Endometrium (tissue), 2 donors: Measurements from ENCODE around the gene STK4.

ENCODE experiments used
- FAIRE-seq: peaks from 2 replicates; lab custom pipeline; 2012; peaks lifted over from hg19 to GRCh38; lab: Jason Lieb, UNC
- donor health status: control.
- donor health status: control.

STK4 gene

DNA sequence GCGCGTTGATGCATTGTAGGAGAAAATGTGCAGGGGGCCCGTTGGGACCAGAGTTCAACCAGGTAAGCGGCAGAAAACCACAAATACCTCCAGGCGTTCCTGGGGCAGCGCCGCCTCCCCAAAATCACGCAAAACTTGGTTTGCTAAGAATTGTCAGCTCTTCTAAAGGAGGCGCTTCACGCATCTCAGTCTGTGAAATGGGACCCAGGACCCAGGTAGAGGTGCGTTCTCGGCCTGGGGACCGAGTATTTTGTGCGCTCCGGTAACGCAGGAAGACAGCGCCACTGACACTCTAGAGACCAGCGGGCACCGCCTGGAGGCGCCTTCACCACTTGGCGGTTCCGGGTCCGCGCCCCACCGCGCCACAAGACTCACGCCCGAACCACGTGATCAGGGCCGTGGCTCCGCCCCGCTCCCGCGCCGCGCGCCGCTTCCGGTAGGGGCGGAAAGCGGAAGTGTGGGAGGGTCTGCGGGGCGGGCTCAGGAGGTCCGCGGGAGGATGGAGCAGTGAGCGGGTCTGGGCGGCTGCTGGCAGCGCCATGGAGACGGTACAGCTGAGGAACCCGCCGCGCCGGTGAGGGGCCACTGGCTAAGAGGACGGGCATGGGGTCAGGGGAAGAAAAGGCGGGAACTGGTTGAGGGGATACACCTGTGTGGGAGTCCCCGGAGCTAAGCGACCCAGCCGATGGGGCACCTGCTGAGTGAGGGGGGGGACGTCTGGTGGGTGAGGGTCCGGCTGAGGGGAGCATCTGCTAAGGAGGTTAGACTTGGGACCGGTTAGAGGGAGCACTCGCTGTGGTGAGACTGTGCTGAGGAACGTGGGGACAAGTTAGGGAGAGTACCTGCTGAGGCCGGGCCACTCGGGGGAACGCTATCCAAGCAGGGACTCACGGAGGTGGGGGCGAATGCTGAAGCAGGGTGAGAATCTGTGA lies at the start of gene STK4:
STK4 (plus strand) TSS at position 483 of the 932 bp plus-strand sequence; CDS start at position 540, 57 bp downstream.
- no peak for FAIRE-seq

DNA sequence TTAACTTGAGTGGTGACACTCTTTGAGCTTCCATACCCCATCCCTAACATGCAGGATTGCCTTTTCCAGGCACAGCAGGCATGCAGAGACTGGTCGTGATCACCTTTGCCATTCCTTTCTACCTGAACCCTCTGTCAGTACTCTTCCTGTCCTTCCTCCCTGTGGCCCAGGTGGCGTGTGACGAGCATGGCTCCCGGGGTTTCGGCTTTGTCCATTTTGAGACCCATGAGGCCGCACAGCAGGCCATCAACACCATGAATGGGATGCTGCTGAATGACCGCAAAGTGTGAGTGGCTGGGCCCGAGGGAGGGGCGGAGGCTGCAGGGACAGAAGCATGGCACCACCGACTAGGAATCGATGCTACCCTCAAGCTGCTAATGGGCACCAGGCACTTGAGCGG lies 49.7 kb upstream of the STK4 start:
- no peak for FAIRE-seq

DNA sequence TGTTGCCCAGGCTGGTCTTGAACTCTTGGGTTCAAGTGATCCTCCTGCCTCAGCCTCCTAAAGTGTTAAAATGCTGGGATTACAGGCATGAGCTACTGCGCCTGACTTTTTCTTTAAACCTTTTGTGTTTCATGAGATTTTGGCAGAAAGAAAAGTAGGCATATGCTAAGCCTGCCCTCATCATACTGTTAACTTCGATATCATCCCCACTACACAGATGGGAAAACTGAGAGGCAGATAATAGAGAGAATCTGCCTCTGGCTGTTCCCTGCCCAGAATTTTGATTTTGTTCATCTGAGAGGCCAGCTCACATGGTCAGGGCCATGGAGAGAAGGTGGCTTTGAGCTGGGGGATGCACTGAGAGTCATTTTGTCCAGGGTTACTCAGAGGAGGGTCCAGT lies 48.9 kb upstream of the STK4 start:
- FAIRE-seq, result no peak

- no peak for FAIRE-seq
Measured at GRCh38 chr20:44918342-44918741, 48.0 kb upstream of the STK4 start.

DNA sequence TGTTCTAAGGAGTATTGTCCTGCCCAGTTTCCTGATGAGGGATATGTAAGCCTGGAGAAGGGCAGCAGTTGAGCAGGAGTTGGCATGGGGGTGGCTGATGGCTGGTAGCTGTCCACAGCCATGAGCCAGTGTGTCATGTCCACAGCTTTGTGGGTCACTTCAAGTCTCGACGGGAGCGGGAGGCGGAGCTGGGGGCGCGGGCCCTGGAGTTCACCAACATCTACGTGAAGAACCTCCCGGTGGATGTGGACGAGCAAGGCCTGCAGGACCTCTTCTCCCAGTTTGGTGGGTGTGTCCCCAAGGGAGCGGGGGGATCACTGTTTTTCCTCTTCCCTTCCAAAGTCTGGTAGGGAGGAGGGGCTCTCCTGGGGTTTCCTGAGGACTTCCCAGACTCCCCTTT lies 47.6 kb upstream of the STK4 start:
- FAIRE-seq, result no peak

DNA sequence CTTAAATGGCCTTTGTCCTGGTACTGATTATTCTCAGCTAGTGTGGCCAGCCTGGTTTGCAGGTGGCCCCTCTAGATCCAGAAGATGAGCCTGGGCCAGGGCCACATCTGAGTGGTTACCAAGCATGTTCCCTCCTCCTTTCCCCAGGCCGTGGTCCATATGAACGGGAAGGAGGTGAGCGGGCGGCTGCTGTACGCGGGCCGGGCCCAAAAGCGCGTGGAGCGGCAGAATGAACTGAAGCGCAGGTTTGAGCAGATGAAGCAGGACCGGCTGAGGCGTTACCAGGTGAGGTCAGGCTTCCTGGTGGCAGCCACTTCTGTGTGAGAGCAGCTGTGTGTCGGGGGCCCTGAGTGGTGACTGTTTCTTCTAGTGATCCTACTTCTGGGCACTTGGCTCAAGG lies 44.9 kb upstream of the STK4 start:
- no peak for FAIRE-seq

DNA sequence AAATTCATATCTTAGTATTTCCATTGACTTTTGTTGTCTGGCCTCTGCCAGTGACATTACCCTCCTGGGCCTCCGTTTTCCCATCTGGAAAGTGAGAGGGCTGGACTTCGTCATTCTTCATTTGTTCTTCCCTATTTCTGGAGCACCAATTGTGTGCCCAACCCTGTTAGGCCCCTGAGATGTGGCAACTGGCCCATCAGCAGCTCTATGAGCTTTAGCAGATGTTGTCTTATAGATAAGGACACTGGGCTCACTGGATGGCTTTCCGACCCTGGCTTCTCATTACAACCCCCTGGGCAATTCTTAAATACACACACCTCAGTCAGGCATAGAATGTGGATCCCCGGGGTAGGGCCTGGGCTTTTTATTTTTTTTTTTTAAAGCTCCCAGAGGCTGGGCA lies 41.8 kb upstream of the STK4 start:
- no peak for FAIRE-seq

- no peak for FAIRE-seq
Measured at GRCh38 chr20:44928595-44928994, 37.7 kb upstream of the STK4 start.

GRCh38 chr20:44930517-44931168 lies 35.7 kb upstream of the STK4 start:
- FAIRE-seq, result no peak

GRCh38 chr20:44931911-44932310 lies 34.4 kb upstream of the STK4 start:
- no peak for FAIRE-seq

DNA sequence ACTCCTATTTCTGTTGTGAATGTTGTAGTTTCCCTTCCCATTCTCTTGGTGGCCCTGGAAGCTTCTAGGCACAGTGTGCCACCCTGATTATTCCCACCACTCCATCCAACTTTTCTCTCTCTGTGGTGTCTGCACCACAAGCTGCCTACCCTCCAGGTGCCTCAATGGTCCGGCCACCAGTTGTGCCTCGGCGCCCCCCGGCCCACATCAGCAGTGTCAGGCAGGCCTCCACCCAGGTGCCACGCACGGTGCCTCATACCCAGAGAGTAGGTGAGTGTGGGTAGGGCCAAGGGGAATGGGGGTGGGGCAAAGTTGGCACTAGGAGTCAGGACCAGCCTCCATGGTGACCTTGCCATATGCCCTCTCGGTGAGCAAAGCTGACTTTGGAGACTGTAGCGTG lies 33.4 kb upstream of the STK4 start:
- no peak for FAIRE-seq

DNA sequence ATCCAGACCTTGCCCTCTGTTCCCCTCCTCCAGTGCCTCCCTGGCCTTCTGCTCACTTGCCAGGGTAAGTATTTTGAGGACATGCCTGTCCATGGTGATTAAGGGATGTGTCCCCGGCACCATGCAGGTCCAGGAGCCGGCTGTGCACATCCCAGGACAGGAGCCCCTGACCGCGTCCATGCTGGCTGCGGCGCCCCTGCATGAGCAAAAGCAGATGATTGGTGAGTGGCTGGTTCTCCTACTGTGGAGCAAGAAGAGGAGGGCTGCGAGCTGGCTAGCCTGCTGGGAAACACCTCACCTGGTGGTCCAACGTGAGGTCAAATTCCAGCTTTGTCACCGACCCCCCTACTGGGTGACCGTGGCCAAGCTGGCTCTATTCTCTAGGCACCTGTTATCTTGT lies 29.8 kb upstream of the STK4 start:
- no peak for FAIRE-seq

DNA sequence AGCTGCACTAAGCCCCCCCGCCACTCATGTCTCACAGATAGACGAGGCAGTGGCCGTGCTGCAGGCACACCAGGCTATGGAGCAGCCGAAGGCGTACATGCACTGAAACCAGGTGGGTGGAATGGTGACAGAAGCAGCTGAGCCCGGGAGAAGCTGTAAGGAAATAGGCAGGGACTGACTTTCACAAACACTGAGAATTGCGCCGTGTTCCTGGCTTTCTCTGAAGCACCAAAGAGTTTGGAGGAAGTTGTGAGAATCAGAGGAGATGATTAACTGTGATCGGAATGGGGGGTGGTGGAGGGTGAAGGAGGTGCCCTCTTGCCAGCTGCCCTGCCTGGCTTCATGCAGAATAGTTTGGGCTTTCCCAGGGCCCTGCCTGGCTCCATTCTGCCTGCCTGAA lies 27.7 kb upstream of the STK4 start:
- FAIRE-seq, result no peak

DNA sequence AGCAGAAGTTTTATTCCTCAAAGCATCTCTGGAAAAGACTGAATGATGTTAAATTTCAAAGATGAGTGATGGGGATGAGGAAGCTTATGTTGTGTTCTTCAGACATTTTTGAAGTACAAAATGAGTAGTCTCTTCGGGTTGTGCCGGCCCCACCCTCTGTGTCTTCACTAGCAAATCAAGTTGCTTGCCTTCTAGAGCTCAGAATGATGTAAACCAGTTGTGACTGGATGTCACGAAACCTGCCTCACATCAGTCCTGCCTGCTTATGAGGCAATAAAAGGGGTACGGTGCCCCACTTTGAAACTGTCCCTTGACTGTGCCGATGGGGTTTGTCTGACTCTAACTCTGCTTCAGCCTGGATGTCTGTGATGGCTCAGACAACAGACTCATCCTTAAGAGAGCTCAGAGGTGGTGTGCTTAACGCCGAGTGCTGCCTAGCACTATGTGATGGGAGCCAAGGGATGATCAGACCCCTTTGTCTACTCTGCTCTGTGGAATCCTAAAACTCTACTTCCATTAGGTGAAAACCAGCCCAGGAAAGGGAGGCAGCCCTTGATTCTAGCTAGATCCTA lies 25.1 kb upstream of the STK4 start:
- FAIRE-seq, result no peak

DNA sequence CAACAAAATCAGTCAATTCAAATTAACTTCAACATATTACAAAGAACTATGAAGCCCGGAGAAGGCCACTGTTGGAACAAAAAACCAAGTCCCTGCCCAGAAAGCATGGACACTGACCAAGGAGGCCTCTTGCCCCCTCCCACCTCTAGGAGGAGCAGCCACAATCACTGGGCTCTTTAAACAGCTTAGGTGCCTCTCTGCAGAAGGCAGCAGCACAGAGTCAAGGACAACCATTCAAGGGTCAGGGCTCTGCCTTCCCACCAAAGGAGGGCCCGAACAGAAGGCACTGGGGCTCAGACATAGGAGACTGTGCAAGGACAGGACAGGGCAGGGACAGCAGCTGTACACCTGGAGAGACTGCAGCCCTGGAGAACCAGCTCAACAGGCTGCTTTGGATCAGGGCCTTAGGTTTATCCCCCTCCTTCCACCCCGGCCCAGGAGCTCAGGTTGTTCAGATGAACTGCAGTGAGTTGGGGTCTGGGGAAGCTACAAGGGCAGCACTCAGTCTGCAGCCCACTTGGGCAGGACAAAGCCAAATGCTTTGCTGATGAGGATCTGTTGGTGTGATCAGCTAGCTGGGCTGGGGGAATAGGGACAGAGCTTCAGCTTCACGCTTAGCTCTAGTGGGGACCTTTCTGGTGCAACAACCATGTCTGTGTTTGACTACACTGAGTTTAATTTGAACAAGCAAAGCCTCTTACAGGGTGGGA lies 23.9 kb upstream of the STK4 start:
- FAIRE-seq, result no peak

DNA sequence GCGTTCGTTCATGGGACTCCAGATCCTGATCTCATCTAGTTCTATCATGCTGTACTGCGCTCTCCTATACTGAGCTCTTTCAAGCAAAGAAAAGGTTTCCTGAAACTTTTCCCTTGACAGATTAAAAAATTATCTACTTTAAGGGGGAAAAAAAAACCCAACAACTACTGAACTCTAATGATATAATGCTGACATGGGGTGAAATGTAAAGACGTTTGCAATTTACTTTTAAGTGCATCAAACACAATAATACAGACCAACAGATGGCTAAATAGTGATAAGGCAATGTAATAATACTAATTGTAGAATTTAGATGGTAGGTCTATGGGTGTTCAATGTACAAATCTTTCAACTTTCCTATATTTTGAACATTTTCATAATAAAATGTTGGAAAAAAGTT lies 22.5 kb upstream of the STK4 start:
- no peak for FAIRE-seq

GRCh38 chr20:44945261-44945660 lies 21.1 kb upstream of the STK4 start:
- FAIRE-seq, result no peak

GRCh38 chr20:44946271-44946852 lies 19.9 kb upstream of the STK4 start:
- no peak for FAIRE-seq

DNA sequence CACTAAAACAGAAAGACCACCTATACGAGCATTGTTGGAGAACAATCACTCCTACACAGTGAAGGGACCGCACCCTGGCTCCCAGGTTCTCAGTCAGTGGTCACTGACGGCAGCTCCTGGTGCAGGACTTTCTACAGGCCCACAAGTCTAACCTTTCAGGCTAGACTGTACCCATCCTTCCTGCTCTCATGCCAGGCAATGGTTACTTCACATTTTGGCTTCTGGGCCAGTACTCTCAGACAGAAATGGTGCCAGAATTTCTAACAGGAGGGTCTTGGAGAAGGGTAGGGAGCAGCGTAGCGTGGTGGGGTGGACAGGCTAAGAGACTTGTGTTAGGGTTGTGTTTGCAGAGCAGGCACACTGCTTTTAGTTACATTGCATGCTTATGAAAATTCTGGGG lies 18.2 kb upstream of the STK4 start:
- FAIRE-seq, result no peak

- no peak for FAIRE-seq
Measured at GRCh38 chr20:44948513-44948912, 17.8 kb upstream of the STK4 start.

DNA sequence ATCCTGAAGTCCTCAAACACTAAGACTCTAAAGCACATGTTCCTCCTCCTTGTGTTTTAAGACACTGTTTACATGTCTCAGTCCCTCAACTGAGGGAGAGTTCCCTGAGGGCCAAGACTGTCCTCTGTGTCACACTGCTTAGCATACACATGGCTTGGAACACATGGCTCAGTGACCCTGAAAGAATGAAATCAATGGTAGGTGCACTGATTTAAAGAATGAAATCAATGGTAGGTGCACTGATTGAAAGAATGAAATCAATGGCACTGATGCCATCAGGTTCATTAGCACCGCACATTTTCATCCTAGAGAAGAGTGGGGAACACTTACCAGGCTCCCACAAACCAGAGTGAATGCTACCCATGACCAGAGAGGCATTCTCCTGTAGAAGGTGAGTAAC lies 15.9 kb upstream of the STK4 start:
- FAIRE-seq, result no peak

DNA sequence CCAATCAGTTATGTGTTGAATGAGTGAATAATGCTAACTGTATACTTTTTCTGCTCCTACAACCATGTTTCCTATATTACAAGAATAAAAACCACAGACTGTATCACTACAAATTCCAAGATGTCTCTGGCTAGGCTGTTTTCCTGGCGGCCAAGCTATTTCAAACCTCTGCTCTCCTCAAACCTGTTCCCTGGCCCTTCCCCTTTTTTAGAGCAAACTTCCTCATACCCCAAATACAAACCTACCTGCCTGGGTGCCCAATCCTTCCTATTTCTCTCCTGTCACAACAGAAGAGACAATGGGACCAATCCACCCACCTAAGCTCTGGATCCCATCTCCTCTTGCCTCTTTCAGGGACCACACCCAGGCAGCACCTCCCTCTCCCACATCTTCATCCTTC lies 13.6 kb upstream of the STK4 start:
- FAIRE-seq, result no peak
